ENCODE data around the gene AQP3. TPM values are rescaled to one million over a fixed set of nuclear protein-coding genes. Genes with fewer than 3 reads are reported as not detected.

Gene AQP3
- total and polyA plus RNA-seq, 2 of the 8 experiments (the other 6 are each of a cell fraction or from before 2014, with no cell fraction given) = 2.6 to 7.6 TPM

DNA sequence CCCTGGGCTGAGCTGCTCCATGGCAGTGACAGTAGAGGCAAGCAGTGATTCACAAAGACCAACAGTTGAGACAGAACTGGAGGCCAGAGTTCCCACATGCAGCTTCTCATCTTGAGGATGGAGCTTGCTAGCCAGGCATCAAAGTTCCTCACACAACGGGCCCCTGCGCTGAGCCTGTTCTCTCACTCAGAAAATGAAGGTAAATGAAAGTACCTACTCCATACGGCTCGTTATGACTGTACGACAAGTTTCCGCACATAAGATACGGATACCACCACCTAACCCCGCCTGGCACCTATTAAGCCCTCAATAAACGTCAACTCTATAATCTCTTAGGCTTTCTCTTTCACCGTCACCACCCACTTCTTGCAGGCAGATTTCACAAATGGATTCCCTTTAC, 13.5 kb upstream of the AQP3 start:
- FAIRE-seq = no peak
- POLR2A ChIA-PET (ENCODE audit: partially characterized antibody) = interaction anchor here (0.6 to 5.8 kb wide), 6 partner anchors 12 to 171 kb away, joined by 3 to 34 read pairs (median 4); partner anchors contain the start of genes AQP3, NFX1 and NOL6
- no peak overlapping the region for H3K9ac ChIP-seq (replicated peaks in 1 of 4; ENCODE audit: extremely low read depth in 1 of 4, low read depth in 3 of 4, low read length in 3 of 4)
- no peak overlapping the region for H2BK20ac ChIP-seq (ENCODE audit: low read length)
- H3K4me3 ChIP-seq (ENCODE audit: extremely low read depth in 1 of 4, insufficient read depth in 2 of 4, low read depth in 3 of 4, low read length in 4 of 4) = no peak overlapping the region
- no peak overlapping the region for H3K27ac ChIP-seq (ENCODE audit: low read depth, low read length)
- CTCF ChIA-PET (ENCODE audit: partially characterized antibody) = interaction anchor here (0.9 to 21.6 kb wide), 5 partner anchors 6 to 157 kb away, joined by 3 to 358 read pairs (median 37); partner anchors contain the start of genes AQP3 and NOL6
- H3K4ac ChIP-seq (replicated peaks; ENCODE audit: insufficient read length, low read depth, low read length) = no peak overlapping the region
- H4K20me1 ChIP-seq (replicated peaks in 1 of 2; ENCODE audit: control insufficient read depth in 1 of 2, insufficient read depth in 2 of 2, low read length in 2 of 2) = peaks cover 0 to 12% of the 10 kb centered on the region in 2 experiments
- H3K9me3 ChIP-seq (ENCODE audit: insufficient read depth in 2 of 2, low read depth in 1 of 2, low read length in 1 of 2) = no peaks in the 10 kb centered on the region
- H2BK12ac ChIP-seq (ENCODE audit: low read depth, low read length) = no peak overlapping the region
- no peak overlapping the region for H2BK15ac ChIP-seq (ENCODE audit: low read length)
- H2BK120ac ChIP-seq (replicated peaks; ENCODE audit: low read depth, low read length) = no peak overlapping the region
- H3K4me2 ChIP-seq (ENCODE audit: insufficient read depth in 1 of 2, low read depth in 2 of 2, low read length in 2 of 2) = no peak overlapping the region
- H3K27me3 ChIP-seq (replicated peaks in 1 of 4; ENCODE audit: control insufficient read depth in 3 of 4, extremely low read depth in 1 of 4, insufficient read depth in 3 of 4, low read length in 3 of 4) = no peaks in the 10 kb centered on the region
- no peak overlapping the region for H2AK5ac ChIP-seq (ENCODE audit: low read depth, low read length)
- WGBS, 2 experiments (ENCODE audit: extremely low coverage in 1 of 2, insufficient coverage in 1 of 2, insufficient read length in 1 of 2, insufficient replicate concordance in 2 of 2, low coverage in 1 of 2, low lambda C conversion rate in 2 of 2, missing lambda C conversion rate in 1 of 2) = 92% methylated on average over 10 of the region's 10 CpGs; no CpG with 5 or more reads in 1 of the 2 experiments
- no peaks in the 10 kb centered on the region for H3K79me2 ChIP-seq (ENCODE audit: control insufficient read depth in 1 of 2, insufficient read depth in 2 of 2, low read length in 2 of 2)
- no peak overlapping the region for H4K8ac ChIP-seq (ENCODE audit: extremely low read depth, insufficient read depth, low read length)
- DNase-seq (ENCODE audit: low read depth in 1 of 2, low spot score in 2 of 2) = no peak
- no peak overlapping the region for H2AFZ ChIP-seq (ENCODE audit: low read length)
- no peaks in the 10 kb centered on the region for H3K4me1 ChIP-seq (replicated peaks in 1 of 4; ENCODE audit: control insufficient read depth in 3 of 4, insufficient read depth in 4 of 4, low read length in 3 of 4)
- no peak overlapping the region for H3K56ac ChIP-seq (replicated peaks; ENCODE audit: insufficient read length, low read depth, low read length)
- TF ChIP-seq POLR2AphosphoS5 (IDR thresholded peaks at IDR 0.05; ENCODE audit: low read depth, low read length) = 0 out of 2 replicates have a peak, but pooled peaks have one; percentile 28
- no peak for TF ChIP-seq FOSL1 (IDR thresholded peaks at IDR 0.05; ENCODE audit: insufficient read depth, low read depth, low read length)
- H3K79me1 ChIP-seq (ENCODE audit: low read depth, low read length) = no peaks in the 10 kb centered on the region
- H3K23ac ChIP-seq (ENCODE audit: insufficient read length) = no peak overlapping the region
- no peak overlapping the region for H4K5ac ChIP-seq (ENCODE audit: insufficient read length, low read depth, low read length)
- H3K36me3 ChIP-seq (ENCODE audit: control insufficient read depth in 2 of 4, insufficient read depth in 4 of 4, low read length in 3 of 4) = peaks cover 28 to 49% (median 42%) of the 10 kb centered on the region in 4 experiments
- H3K18ac ChIP-seq (ENCODE audit: extremely low read depth, low read length) = no peak overlapping the region
- H3K23me2 ChIP-seq (ENCODE audit: low read depth, low read length) = 0 out of 2 replicates have a peak, but pooled peaks cover 1% of the 10 kb centered on the region
- H4K91ac ChIP-seq (replicated peaks; ENCODE audit: insufficient read length, low read length) = no peak overlapping the region
- no peak overlapping the region for H3K14ac ChIP-seq (ENCODE audit: insufficient read length)
- no peak overlapping the region for H2BK5ac ChIP-seq (ENCODE audit: low read depth, low read length)
